WTC11 (cell line): ENCODE results near the gene ST3GAL6. TPM values are rescaled to one million over a fixed set of nuclear protein-coding genes. Genes with fewer than 3 reads are reported as not detected.

ENCODE experiments used
- ATAC-seq: fragments of 200-7000 bp; cut with Tn5 transposase; 2 replicates; pipeline ENCODE4 v1.10.0; 2021; ENCODE audit warnings: mild to moderate bottlenecking, moderate library complexity
- CTCF ChIA-PET: fragments of 300-600 bp; sonication (Branson Sonifier 250); formaldehyde crosslinking; loops from one replicate; lab custom pipeline; 2021; ENCODE audit warnings: antibody characterized with exemption; lab: Charles Lee
- POLR2A ChIA-PET: fragments of 350-600 bp; sonication (Branson Sonifier 250); formaldehyde crosslinking; loops from one replicate; lab custom pipeline; 2021; ENCODE audit warnings: antibody characterized with exemption; lab: Charles Lee
- DNase-seq: peaks from one replicate; pipeline ENCODE4 v3.0.0; 2021; ENCODE audit warnings: low spot score
- H3K27ac Mint-ChIP-seq: 2 replicates; pipeline ENCODE4 v1.8.0; 2021; ENCODE audit warnings: mixed read lengths
- H3K27me3 Mint-ChIP-seq: 2 replicates; pipeline ENCODE4 v1.8.0; 2021; ENCODE audit warnings: low read depth, mild to moderate bottlenecking, moderate library complexity, mixed read lengths
- H3K36me3 Mint-ChIP-seq: 2 replicates; pipeline ENCODE4 v1.8.0; 2021; ENCODE audit warnings: mixed read lengths
- H3K4me1 Mint-ChIP-seq: 2 replicates; pipeline ENCODE4 v1.8.0; 2022; ENCODE audit warnings: mixed read lengths
- H3K4me3 Mint-ChIP-seq: 2 replicates; pipeline ENCODE4 v1.8.0; 2021; ENCODE audit warnings: mild to moderate bottlenecking, moderate library complexity, mixed read lengths
- H3K9me3 Mint-ChIP-seq: 2 replicates; pipeline ENCODE4 v1.8.0; 2021; ENCODE audit warnings: mixed read lengths
- CBFB ChIP-seq: sonication (generic); formaldehyde crosslinking; IDR thresholded peaks from 2 replicates; pipeline ENCODE4 v1.8.1; 2022; ENCODE audit warnings: mild to moderate bottlenecking, low read depth, missing genetic modification reagents
- GABPB1 ChIP-seq: sonication (generic); formaldehyde crosslinking; IDR thresholded peaks from 2 replicates; pipeline ENCODE4 v1.8.1; 2023; ENCODE audit warnings: mild to moderate bottlenecking, missing genetic modification reagents
- GRHL2 ChIP-seq: fragments of 250-450 bp; sonication (Bioruptor Pico); IDR thresholded peaks from 2 replicates; pipeline ENCODE4 v1.8.0; 2022; ENCODE audit warnings: mild to moderate bottlenecking, moderate library complexity; ENCODE audit not compliant: insufficient replicate concordance, severe bottlenecking
- MYBL2 ChIP-seq: sonication (generic); formaldehyde crosslinking; IDR thresholded peaks from 2 replicates; pipeline ENCODE4 v1.8.1; 2023; ENCODE audit warnings: mild to moderate bottlenecking, moderate library complexity, missing genetic modification reagents
- NFE2L1 ChIP-seq: sonication (generic); formaldehyde crosslinking; IDR thresholded peaks from 2 replicates; pipeline ENCODE4 v1.8.1; 2023; ENCODE audit warnings: missing genetic modification reagents
- SOX15 ChIP-seq: fragments of 250-450 bp; sonication (Bioruptor Pico); IDR thresholded peaks from 2 replicates; pipeline ENCODE4 v1.9.0; 2021; ENCODE audit warnings: mild to moderate bottlenecking
- ZNF423 ChIP-seq: fragments of 250-450 bp; sonication (Bioruptor Pico); IDR thresholded peaks from 2 replicates; pipeline ENCODE4 v2.1.2; 2022; ENCODE audit warnings: mild to moderate bottlenecking, moderate library complexity
- ZNF671 ChIP-seq: fragments of 250-450 bp; sonication (Bioruptor Pico); IDR thresholded peaks from 2 replicates; pipeline ENCODE4 v1.8.0; 2021; ENCODE audit warnings: mild to moderate bottlenecking
- total RNA-seq: library from RNA; stranded (reverse); gene quantifications from 3 replicates; pipeline ENCODE4 v1.2.3, GENCODE V29; 2021
- TF ChIP-seq, protein P1 (sequence below): sonication (generic); formaldehyde crosslinking; IDR thresholded peaks from 2 replicates; pipeline ENCODE4 v1.8.1; 2023; ENCODE audit warnings: mild to moderate bottlenecking, missing genetic modification reagents
- TF ChIP-seq, protein P2 (sequence below): sonication (generic); formaldehyde crosslinking; IDR thresholded peaks from 2 replicates; pipeline ENCODE4 v1.8.1; 2023; ENCODE audit warnings: mild to moderate bottlenecking, missing genetic modification reagents, moderate library complexity
- TF ChIP-seq, protein P3 (sequence below): sonication (generic); formaldehyde crosslinking; IDR thresholded peaks from 2 replicates; pipeline ENCODE4 v1.8.0; 2022; ENCODE audit warnings: missing genetic modification reagents
- TF ChIP-seq, protein P4 (sequence below): sonication (generic); formaldehyde crosslinking; IDR thresholded peaks from 2 replicates; pipeline ENCODE4 v1.8.1; 2022; ENCODE audit warnings: missing genetic modification reagents, borderline replicate concordance
- TF ChIP-seq, protein P5 (sequence below): sonication (generic); formaldehyde crosslinking; IDR thresholded peaks from 2 replicates; pipeline ENCODE4 v1.8.1; 2022; ENCODE audit warnings: low read depth, mild to moderate bottlenecking, moderate library complexity, missing genetic modification reagents, borderline replicate concordance
- TF ChIP-seq, protein P6 (sequence below): sonication (generic); formaldehyde crosslinking; IDR thresholded peaks from 2 replicates; pipeline ENCODE4 v1.8.0; 2023; ENCODE audit warnings: mild to moderate bottlenecking, missing genetic modification reagents

The ST3GAL6 gene
- total RNA-seq, 1 experiment from 2014 or later = 8.1 TPM

DNA sequence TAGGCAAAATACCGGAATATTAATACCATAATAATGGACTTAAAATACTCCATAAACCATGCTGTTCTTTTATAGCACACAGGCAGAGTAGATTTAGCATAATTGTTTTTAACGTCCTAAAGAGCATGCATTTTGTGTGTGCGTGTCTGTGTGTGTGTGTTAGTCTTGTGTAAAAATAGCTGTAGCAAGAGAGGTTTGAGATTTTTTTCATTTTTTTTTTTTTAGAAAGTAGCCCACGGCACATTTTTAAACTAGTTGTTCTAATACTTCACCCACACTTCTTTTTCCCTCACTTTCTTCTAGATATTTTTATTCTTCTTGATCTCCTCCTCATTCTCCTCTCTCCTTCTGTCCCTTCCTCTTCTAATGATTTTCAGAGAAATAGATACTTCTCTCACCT lies 7.5 kb upstream of the ST3GAL6 start:
- ChIA-PET POLR2A (no interaction called here), CTCF (interaction anchor here (0.5 kb wide), 1 partner anchor 313 kb away, joined by 4 read pairs; no protein-coding TSS in a partner anchor)
- DNase-seq (no peak), ATAC-seq (no peak)
- Mint-ChIP-seq H3K36me3 (no peaks in the 10 kb centered on the region), H3K4me3 (no peak overlapping the region), H3K27ac (no peak overlapping the region), H3K9me3 (no peaks in the 10 kb centered on the region), H3K4me1 (peaks cover 3% of the 10 kb centered on the region; the same call in 1 of the 2 replicates), H3K27me3 (no peaks in the 10 kb centered on the region)
- TF ChIP-seq NFE2L1 (CRISPR knock-in tag) (no peak), SOX15 (CRISPR knock-in tag) (no peak), CBFB (no peak), ZNF671 (CRISPR knock-in tag) (no peak), MYBL2 (CRISPR knock-in tag) (no peak), GABPB1 (CRISPR knock-in tag) (no peak)
- TF ChIP-seq, protein P1, sequence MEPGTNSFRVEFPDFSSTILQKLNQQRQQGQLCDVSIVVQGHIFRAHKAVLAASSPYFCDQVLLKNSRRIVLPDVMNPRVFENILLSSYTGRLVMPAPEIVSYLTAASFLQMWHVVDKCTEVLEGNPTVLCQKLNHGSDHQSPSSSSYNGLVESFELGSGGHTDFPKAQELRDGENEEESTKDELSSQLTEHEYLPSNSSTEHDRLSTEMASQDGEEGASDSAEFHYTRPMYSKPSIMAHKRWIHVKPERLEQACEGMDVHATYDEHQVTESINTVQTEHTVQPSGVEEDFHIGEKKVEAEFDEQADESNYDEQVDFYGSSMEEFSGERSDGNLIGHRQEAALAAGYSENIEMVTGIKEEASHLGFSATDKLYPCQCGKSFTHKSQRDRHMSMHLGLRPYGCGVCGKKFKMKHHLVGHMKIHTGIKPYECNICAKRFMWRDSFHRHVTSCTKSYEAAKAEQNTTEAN = no peak
- TF ChIP-seq, protein P2, sequence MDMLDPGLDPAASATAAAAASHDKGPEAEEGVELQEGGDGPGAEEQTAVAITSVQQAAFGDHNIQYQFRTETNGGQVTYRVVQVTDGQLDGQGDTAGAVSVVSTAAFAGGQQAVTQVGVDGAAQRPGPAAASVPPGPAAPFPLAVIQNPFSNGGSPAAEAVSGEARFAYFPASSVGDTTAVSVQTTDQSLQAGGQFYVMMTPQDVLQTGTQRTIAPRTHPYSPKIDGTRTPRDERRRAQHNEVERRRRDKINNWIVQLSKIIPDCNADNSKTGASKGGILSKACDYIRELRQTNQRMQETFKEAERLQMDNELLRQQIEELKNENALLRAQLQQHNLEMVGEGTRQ (CRISPR knock-in tag) = no peak
- TF ChIP-seq, protein P3, sequence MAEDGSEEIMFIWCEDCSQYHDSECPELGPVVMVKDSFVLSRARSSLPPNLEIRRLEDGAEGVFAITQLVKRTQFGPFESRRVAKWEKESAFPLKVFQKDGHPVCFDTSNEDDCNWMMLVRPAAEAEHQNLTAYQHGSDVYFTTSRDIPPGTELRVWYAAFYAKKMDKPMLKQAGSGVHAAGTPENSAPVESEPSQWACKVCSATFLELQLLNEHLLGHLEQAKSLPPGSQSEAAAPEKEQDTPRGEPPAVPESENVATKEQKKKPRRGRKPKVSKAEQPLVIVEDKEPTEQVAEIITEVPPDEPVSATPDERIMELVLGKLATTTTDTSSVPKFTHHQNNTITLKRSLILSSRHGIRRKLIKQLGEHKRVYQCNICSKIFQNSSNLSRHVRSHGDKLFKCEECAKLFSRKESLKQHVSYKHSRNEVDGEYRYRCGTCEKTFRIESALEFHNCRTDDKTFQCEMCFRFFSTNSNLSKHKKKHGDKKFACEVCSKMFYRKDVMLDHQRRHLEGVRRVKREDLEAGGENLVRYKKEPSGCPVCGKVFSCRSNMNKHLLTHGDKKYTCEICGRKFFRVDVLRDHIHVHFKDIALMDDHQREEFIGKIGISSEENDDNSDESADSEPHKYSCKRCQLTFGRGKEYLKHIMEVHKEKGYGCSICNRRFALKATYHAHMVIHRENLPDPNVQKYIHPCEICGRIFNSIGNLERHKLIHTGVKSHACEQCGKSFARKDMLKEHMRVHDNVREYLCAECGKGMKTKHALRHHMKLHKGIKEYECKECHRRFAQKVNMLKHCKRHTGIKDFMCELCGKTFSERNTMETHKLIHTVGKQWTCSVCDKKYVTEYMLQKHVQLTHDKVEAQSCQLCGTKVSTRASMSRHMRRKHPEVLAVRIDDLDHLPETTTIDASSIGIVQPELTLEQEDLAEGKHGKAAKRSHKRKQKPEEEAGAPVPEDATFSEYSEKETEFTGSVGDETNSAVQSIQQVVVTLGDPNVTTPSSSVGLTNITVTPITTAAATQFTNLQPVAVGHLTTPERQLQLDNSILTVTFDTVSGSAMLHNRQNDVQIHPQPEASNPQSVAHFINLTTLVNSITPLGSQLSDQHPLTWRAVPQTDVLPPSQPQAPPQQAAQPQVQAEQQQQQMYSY (CRISPR knock-in tag) = no peak

DNA sequence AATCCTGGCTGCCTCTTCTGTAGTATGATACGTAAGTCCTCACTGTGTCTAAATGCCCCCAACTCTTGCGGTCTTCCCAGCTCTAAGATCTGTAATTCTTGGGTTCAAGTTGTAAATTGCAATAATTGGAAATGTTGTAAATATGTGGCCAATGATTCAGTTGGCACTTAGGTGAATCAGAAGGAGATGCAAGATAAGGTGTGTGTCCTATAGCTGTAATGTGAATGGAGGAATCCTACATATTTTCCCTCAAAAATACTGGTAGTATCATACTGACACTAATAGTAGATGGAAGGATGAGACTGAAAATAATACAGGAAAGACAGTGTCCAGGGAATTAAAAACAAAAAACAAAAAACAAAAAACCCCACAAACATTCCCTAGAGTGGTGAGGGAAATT lies 3.5 kb upstream of the ST3GAL6 start:
- Mint-ChIP-seq H3K27ac (peak overlapping the region; percentile 25; the same call in 1 of the 2 replicates), H3K27me3 (no peaks in the 10 kb centered on the region), H3K4me1 (peaks cover 28% of the 10 kb centered on the region), H3K9me3 (no peaks in the 10 kb centered on the region), H3K36me3 (no peaks in the 10 kb centered on the region), H3K4me3 (no peak overlapping the region)
- ATAC-seq = no peak
- ChIA-PET POLR2A (no interaction called here), CTCF (interaction anchor here (0.9 kb wide), 1 partner anchor 102 kb away, joined by 4 read pairs; no protein-coding TSS in a partner anchor)
- DNase-seq = no peak
- TF ChIP-seq, protein P4, sequence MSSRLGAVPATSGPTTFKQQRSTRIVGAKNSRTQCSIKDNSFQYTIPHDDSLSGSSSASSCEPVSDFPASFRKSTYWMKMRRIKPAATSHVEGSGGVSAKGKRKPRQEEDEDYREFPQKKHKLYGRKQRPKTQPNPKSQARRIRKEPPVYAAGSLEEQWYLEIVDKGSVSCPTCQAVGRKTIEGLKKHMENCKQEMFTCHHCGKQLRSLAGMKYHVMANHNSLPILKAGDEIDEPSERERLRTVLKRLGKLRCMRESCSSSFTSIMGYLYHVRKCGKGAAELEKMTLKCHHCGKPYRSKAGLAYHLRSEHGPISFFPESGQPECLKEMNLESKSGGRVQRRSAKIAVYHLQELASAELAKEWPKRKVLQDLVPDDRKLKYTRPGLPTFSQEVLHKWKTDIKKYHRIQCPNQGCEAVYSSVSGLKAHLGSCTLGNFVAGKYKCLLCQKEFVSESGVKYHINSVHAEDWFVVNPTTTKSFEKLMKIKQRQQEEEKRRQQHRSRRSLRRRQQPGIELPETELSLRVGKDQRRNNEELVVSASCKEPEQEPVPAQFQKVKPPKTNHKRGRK = no peak
- TF ChIP-seq, protein P5, sequence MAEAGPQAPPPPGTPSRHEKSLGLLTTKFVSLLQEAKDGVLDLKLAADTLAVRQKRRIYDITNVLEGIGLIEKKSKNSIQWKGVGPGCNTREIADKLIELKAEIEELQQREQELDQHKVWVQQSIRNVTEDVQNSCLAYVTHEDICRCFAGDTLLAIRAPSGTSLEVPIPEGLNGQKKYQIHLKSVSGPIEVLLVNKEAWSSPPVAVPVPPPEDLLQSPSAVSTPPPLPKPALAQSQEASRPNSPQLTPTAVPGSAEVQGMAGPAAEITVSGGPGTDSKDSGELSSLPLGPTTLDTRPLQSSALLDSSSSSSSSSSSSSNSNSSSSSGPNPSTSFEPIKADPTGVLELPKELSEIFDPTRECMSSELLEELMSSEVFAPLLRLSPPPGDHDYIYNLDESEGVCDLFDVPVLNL (CRISPR knock-in tag) = no peak
- TF ChIP-seq, protein P6, sequence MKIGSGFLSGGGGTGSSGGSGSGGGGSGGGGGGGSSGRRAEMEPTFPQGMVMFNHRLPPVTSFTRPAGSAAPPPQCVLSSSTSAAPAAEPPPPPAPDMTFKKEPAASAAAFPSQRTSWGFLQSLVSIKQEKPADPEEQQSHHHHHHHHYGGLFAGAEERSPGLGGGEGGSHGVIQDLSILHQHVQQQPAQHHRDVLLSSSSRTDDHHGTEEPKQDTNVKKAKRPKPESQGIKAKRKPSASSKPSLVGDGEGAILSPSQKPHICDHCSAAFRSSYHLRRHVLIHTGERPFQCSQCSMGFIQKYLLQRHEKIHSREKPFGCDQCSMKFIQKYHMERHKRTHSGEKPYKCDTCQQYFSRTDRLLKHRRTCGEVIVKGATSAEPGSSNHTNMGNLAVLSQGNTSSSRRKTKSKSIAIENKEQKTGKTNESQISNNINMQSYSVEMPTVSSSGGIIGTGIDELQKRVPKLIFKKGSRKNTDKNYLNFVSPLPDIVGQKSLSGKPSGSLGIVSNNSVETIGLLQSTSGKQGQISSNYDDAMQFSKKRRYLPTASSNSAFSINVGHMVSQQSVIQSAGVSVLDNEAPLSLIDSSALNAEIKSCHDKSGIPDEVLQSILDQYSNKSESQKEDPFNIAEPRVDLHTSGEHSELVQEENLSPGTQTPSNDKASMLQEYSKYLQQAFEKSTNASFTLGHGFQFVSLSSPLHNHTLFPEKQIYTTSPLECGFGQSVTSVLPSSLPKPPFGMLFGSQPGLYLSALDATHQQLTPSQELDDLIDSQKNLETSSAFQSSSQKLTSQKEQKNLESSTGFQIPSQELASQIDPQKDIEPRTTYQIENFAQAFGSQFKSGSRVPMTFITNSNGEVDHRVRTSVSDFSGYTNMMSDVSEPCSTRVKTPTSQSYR (CRISPR knock-in tag) = no peak
- TF ChIP-seq ZNF423 (CRISPR knock-in tag) (no peak), GRHL2 (CRISPR knock-in tag) (no peak)
